Right ventricle myocardium superior (tissue), 1 donor: ENCODE results near the gene ZNF768. TPM values are rescaled to one million over a fixed set of nuclear protein-coding genes. Genes with fewer than 3 reads are reported as not detected.
"Not testable (repeated sequence)": the region's sequence is repeated elsewhere in the genome, so short reads cannot be mapped to it uniquely, and the experiment has no call there.

Source experiments
- ATAC-seq: fragments of 200-7000 bp; cut with Tn5 transposase; one replicate; pipeline ENCODE4 v1.9.1; 2020; ENCODE audit warnings: mild to moderate bottlenecking; ENCODE audit not compliant: poor library complexity
- DNase-seq: peaks from one replicate; pipeline ENCODE4 v3.0.0-alpha.2; 2020
- intact Hi-C: fragments of 100-400 bp; cut with DNase I; formaldehyde crosslinking; loops from one replicate; pipeline ENCODE4 v1.11.2; 2022
- total RNA-seq: library from RNA; stranded (reverse); fragmentation: NEBNext Ultra II Directional; extraction: Animal tissue kit (Norgen Biotek cat#: 25700); gene quantifications from one replicate; pipeline ENCODE4 v1.2.1, GENCODE V29; 2021
- donor health status: DM: no; HTN: yes; CAD: no; lungs with severe emphysema.

ZNF768 gene
- total RNA-seq, 1 donor from 2014 or later: 71.7 TPM

GRCh38 chr16:30557957-30558788 is 31.8 kb upstream of the ZNF768 start, which contains the start of gene ZNF764:
Gene ZNF764, minus strand, starts transcription at chr16:30558374. Its CDS starts 192 bp downstream, at chr16:30558182.
- intact Hi-C loops: no loop called here
- ATAC-seq (peak; percentile 96), DNase-seq (peak; percentile 98)

GRCh38 chr16:30557707-30557956 is 31.3 kb upstream of the ZNF768 start:
- intact Hi-C loops: no loop called here
- ATAC-seq (peak; percentile 1), DNase-seq (no peak)

DNA sequence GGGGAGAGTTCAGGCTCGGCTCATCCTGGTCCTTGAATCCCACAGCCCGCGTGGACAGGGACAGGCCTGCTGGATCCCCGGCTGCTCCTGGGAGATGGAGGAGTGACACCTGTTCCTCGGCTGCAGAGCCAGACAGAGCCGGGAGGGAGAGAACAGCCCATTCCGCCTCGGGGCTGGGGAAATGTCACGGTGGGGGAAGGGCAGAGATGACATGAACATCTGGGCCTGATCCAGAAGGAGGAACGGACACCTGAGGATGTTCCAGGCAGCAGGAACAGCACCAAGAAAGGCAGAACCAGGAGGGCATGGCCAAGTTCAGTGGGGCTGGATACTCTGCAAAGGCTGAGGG is 29.7 kb upstream of the ZNF768 start:
- DNase-seq (no peak), ATAC-seq (no peak)
- intact Hi-C loops: no loop called here

GRCh38 chr16:30555315-30556124 is 29.2 kb upstream of the ZNF768 start:
- ATAC-seq (no peak), DNase-seq (no peak)
- intact Hi-C loops: no loop called here

DNA sequence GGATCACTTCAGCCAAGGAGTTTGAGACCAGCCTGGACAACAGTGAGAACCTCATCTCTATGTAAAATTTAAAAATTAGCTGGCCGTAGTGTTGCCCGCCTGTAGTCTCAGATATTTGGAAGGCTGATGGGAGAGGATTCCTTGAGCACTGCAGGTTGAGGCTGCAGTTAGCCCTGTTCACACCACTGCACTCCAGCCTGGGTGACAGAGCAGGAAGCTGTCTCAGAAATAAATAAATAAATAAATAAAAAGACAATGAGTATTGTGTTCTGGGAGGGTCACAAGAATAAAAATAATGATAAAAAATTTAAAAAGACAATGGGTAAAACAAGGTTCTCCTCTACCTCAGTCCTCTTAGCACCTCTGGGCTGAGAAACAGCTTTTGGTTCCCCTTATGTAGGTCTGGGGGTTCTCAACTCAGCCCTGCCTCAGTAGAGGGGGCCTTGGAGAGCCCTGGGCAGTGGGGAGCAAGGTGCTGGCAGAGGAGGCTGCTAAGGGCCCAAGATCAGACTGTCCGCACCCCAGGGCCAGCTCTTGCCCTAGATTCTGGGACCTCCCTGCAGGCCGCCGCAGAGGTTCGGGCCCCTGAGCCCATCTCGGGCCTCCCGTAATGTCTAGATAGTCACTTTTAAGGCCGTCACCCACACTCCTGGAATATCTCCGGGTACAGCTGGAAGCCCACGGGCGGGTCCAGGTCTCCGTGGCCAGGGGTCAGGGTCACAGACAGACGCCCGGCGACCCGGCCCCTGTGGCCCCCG is 28.4 kb upstream of the ZNF768 start:
- intact Hi-C loops: no loop called here
- DNase-seq (no peak), ATAC-seq (no peak)

GRCh38 chr16:30553393-30553899 is 27.1 kb upstream of the ZNF768 start:
- DNase-seq (no peak), ATAC-seq (no peak)
- intact Hi-C loops: no loop called here

- DNase-seq: no peak
- ATAC-seq: no peak
- intact Hi-C loops: no loop called here
Measured at GRCh38 chr16:30552956-30553355, 26.6 kb upstream of the ZNF768 start.

- no peak for DNase-seq
- intact Hi-C loops: no loop called here
- no peak for ATAC-seq
Measured at GRCh38 chr16:30551781-30552180, 25.4 kb upstream of the ZNF768 start.

GRCh38 chr16:30548416-30549253 is 22.3 kb upstream of the ZNF768 start:
- ATAC-seq (no peak), DNase-seq (no peak)
- intact Hi-C loops: no loop called here

DNA sequence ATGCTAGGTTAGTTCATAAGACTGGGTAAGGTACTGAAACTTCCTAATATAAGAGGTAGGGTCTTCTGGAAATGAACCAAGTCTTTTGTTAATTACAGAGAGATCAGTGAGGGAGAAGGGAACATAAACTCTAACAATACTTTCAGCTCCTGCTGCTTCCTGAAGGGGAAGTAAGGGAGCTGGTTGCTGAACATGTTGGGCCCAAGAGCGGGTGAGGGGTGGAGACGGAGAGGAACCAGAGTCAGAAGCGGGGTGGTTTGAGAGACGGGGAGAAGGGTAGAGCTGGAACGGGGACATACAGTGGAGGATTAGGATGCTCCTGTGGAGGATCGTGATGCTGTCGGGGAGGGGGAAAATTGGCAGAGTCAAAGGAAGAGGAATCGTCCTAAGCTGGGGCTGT is 19.7 kb upstream of the ZNF768 start:
- ATAC-seq (no peak), DNase-seq (no peak)
- intact Hi-C loops: no loop called here

DNA sequence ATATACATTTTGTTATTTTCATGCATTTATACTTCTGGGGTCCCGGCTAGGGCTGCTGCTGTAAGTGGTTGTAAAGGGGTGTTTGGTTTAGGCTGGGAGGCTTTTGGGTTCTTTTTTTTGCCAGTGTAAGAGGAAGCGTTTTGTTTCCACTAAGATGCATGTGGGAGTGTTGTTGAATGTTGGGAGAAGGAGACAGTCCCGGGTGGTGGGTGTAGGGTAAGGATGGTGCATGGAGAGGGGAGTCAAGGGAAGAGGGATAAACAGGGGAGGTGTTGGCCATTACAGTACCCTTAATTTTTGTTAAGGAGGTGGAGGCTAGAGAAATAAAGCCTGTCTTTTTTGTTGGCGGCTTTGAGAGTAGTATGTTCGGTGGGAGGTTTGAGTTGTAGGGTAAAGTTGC is 16.7 kb upstream of the ZNF768 start:
- intact Hi-C loops: no loop called here
- DNase-seq: no peak
- ATAC-seq: no peak

DNA sequence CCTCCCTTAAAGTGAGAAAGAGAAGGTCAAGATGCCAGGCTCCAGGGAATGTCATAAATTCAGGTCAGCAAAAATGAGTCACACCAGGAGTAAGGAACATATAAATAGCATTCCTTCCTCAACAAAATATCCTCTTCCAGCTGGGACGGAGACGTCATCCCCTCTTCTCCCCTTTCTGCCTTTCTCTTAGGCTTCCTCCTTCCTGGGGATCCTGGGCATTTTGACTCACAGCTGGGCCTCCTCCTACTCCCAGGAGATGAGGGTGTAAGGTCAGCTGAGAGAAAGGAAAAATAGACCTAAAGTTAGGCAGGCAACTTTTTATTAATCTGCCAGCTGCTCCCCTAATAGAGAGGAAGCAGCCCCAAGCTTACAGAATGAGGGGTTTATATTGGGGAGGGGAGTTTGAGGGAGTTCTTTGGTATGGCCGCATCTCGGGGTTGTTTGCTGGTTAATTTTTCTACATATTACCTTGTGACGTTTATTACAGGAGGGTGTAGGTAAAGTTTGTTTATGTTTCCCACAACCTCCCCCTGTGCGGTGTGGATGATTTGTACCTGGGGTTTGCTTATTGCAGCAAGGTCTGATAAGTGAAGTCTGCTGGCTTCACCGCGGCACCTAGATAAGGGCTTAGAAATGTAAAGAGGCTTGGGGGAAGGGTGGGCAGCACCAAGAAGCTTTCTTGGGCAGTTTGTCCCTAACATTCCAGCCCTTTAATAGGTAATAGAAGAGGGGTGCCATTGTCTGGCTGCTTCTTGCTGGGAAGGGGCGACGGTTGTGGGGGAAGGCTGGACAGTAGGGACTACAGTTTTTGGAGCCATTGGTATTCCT is 15.3 kb upstream of the ZNF768 start:
- DNase-seq (no peak), ATAC-seq (no peak)
- intact Hi-C loops: no loop called here

GRCh38 chr16:30540916-30541464 is 14.6 kb upstream of the ZNF768 start:
- ATAC-seq, intact Hi-C loops, DNase-seq: not testable (repeated sequence)

GRCh38 chr16:30539986-30540526 is 13.7 kb upstream of the ZNF768 start:
- DNase-seq, ATAC-seq, intact Hi-C loops: not testable (repeated sequence)

- ATAC-seq (peak; percentile 77), DNase-seq (peak; percentile 66)
- intact Hi-C loops: no loop called here
Measured at GRCh38 chr16:30539000-30539964, 12.9 kb upstream of the ZNF768 start.
